HUES64 (cell line): ENCODE measurements around the gene HSD17B8.

ENCODE experiments used
- H3K27ac ChIP-seq: 2 replicates; pipeline ENCODE4 v1.7.0; 2013; ENCODE audit warnings: low read depth, low read length, inconsistent platforms
- H3K27me3 ChIP-seq: 2 replicates; pipeline ENCODE4 v1.6.1; 2013; ENCODE audit warnings: mild to moderate bottlenecking, low read length; ENCODE audit not compliant: insufficient read depth
- H3K36me3 ChIP-seq: 2 replicates; pipeline ENCODE4 v1.6.1; 2013; ENCODE audit warnings: mild to moderate bottlenecking, low read length; ENCODE audit not compliant: insufficient read depth
- H3K4me1 ChIP-seq: 2 replicates; pipeline ENCODE4 v1.6.1; 2013; ENCODE audit warnings: mild to moderate bottlenecking, low read length, moderate library complexity; ENCODE audit not compliant: insufficient read depth
- H3K4me3 ChIP-seq: 2 replicates; pipeline ENCODE4 v1.5.1; 2013; ENCODE audit warnings: mild to moderate bottlenecking, low read length, moderate library complexity
- H3K9ac ChIP-seq: 2 replicates; pipeline ENCODE4 v1.6.1; 2013; ENCODE audit warnings: mild to moderate bottlenecking, low read depth, low read length
- H3K9me3 ChIP-seq: 2 replicates; pipeline ENCODE4 v1.6.1; 2013; ENCODE audit warnings: low read depth, low read length; ENCODE audit not compliant: insufficient read depth
- WGBS: fragments of 150-250, 120-280 bp; methylation state at CpG from one replicate; pipeline ENCODE4 v1.1.7; 2013; ENCODE audit warnings: missing lambda C conversion rate; 5-methylcytosine and 5-hydroxymethylcytosine counted together

The HSD17B8 gene

GRCh38 chr6:33194431-33194979 lies 9.9 kb upstream of the HSD17B8 start:
- Histone ChIP-seq H3K9me3 (no peaks in the 10 kb centered on the region), H3K4me3 (no peak overlapping the region), H3K27me3 (peaks cover 33% of the 10 kb centered on the region), H3K9ac (no peak overlapping the region), H3K27ac (no peak overlapping the region), H3K36me3 (peaks cover 26% of the 10 kb centered on the region), H3K4me1 (peaks cover 7% of the 10 kb centered on the region)
- WGBS, result 86% methylated on average over 7 of the region's 8 CpGs

DNA sequence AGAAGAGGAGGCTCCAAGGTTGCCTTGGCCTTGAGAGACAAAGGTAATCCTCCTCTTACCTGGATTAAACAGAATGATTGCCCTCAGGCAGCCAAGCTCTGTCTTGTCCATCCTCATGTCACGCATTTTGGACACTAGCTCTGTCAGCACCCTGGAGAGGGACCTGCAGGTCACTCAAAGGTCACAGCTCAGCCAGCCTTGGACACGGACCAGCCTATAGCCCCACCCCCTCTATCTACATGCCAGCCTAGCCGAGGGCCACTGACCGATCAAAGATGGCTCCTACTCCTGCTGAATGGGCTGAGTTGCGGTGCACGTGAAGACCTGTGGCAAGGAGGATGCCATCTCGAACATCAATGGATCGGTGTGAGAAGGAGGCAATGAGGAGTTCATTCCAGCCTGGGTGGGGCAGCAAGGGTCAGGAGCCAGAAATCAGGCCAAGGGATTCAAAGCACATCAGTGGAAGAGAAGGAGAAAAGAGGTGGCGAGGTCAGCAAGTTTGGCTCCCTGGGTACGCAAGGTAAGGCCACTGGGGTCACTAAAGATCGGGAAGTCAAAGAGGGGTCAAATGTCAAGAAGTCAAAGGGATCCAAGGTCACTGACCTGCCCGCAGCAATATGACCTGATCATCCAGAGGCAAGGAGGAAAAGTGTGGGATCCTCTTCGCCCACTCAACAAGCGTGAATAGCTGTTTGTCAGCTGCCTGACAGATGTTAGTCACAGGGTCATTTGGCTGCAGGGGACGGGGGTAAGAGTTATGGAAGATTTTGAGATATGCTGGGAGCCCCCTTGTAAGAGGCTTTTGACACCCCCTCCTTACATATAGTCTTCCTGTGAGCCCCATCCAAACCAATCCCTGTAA lies 8.9 kb upstream of the HSD17B8 start:
- H3K27me3 ChIP-seq, result peaks cover 29% of the 10 kb centered on the region
- H3K4me1 ChIP-seq, result peaks cover 9% of the 10 kb centered on the region
- no peak overlapping the region for H3K4me3 ChIP-seq
- 88% methylated on average over 15 of the region's 15 CpGs for WGBS
- H3K36me3 ChIP-seq, result peaks cover 26% of the 10 kb centered on the region
- no peaks in the 10 kb centered on the region for H3K9me3 ChIP-seq
- no peak overlapping the region for H3K27ac ChIP-seq
- no peak overlapping the region for H3K9ac ChIP-seq

- H3K4me3 ChIP-seq, result no peak overlapping the region
- no peaks in the 10 kb centered on the region for H3K9me3 ChIP-seq
- peaks cover 37% of the 10 kb centered on the region for H3K36me3 ChIP-seq
- H3K27ac ChIP-seq, result no peak overlapping the region
- peaks cover 13% of the 10 kb centered on the region for H3K4me1 ChIP-seq
- H3K9ac ChIP-seq, result no peak overlapping the region
- 53% methylated on average over 12 of the region's 12 CpGs for WGBS
- peaks cover 9% of the 10 kb centered on the region; the same call in 1 of the 2 replicates for H3K27me3 ChIP-seq
Observed at GRCh38 chr6:33197431-33198048, 6.9 kb upstream of the HSD17B8 start.

GRCh38 chr6:33198159-33198852 lies 6.1 kb upstream of the HSD17B8 start:
- H3K27me3 ChIP-seq, result 0 out of 2 replicates have a peak, but pooled peaks cover 4% of the 10 kb centered on the region
- no peaks in the 10 kb centered on the region for H3K9me3 ChIP-seq
- H3K9ac ChIP-seq, result no peak overlapping the region
- 88% methylated on average over 6 of the region's 6 CpGs for WGBS
- peaks cover 13% of the 10 kb centered on the region for H3K4me1 ChIP-seq
- H3K36me3 ChIP-seq, result peaks cover 44% of the 10 kb centered on the region
- H3K27ac ChIP-seq, result no peak overlapping the region
- no peak overlapping the region for H3K4me3 ChIP-seq

DNA sequence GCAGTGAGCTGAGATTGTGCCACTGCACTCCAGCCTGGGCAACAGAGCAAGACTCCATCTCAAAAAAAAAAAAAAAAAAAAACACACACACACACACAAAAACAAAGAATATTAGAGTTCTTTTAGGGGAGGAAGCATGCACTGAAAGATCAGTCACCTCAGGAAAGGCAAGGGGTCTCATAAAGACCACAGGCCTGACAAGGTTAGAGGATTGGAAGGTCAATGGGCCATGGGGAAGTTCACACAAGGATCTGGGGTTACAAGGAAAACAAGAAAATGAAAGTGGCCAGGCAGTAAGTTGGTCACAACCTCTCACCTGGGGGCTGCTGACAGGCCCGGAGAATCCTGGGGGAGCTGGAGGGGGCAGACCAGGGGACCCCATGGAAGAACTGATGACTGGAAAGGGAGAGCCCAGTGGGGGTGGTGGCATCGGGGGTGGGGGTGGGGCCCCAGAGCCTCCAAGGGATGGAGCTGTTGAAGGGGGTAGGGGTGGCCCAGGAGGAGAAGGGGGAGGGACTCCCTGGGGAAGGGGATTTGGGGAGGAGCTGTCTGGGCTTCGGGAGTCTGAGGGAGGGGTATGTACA lies 5.5 kb upstream of the HSD17B8 start:
- no peaks in the 10 kb centered on the region for H3K9me3 ChIP-seq
- H3K4me1 ChIP-seq, result peaks cover 14% of the 10 kb centered on the region
- peak overlapping the region; percentile 83 for H3K4me3 ChIP-seq
- H3K36me3 ChIP-seq, result peaks cover 51% of the 10 kb centered on the region
- 55% methylated on average over 3 of the region's 3 CpGs for WGBS
- no peak overlapping the region for H3K9ac ChIP-seq
- no peaks in the 10 kb centered on the region for H3K27me3 ChIP-seq
- no peak overlapping the region for H3K27ac ChIP-seq

- Histone ChIP-seq H3K9ac (peak overlapping the region; percentile 93), H3K27me3 (no peaks in the 10 kb centered on the region), H3K36me3 (peaks cover 49% of the 10 kb centered on the region), H3K4me1 (peaks cover 18% of the 10 kb centered on the region), H3K9me3 (no peaks in the 10 kb centered on the region), H3K4me3 (peak overlapping the region; percentile 83), H3K27ac (peak overlapping the region; percentile 99; the same call in 1 of the 2 replicates)
- WGBS, result 1% methylated on average over 25 of the region's 26 CpGs
Observed at GRCh38 chr6:33199687-33200218, 4.7 kb upstream of the HSD17B8 start.

DNA sequence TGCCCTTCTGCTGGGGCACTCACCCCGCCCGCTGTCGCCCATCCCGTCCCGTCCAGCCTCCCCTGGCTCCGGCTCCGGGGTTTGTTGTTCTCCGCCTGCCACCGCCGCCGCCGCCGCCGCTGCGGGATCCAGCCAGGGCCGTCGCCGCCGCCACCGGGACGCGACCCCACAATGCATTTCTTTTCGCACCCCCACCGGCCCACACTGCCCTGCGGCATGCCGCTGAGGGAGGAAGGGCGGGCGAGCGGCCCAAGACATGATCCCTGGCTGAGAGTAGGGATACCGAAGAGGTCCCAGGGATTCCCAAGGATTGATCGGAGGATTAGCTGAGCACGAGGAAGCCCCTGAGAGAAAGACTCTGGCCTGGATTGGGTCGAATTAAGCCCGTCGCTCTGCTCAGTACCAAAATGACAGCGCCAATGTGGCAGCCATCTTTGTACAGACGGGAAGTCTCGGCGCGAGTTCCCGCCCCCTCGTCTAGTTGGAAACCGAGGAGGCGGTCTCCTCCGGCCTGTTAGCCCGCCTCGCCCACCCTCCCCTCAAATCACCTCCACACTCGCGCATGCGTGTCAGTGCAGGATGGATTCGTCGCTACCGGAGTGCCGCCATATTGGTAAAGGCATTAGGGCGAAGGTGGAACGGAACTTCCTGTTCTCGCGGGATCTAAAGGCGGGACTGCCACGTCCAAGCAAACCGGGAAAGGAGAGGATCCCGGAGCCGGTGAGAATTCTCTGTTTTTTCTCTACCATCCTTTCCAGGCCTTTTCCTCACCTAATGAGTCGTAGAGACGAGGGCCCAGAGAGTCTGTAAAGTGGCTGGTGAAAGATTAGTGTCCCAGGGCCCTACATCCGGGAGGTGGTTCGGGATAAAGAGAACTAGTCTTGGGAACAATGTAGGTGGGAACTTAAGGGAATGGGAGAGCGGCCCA lies 4.0 kb upstream of the HSD17B8 start, which contains the start of the genes RXRB and SLC39A7:
Gene RXRB, minus strand, starts transcription at position 447 of the 928 bp plus-strand sequence. Its CDS starts 189 bp downstream, at position 258.
Gene SLC39A7, plus strand, starts transcription at position 649 of the 928 bp plus-strand sequence. CDS start 379 bp downstream, outside the sequence.
- Histone ChIP-seq H3K9ac (peak within 1 kb of the TSS; percentile 93), H3K36me3 (peaks cover 42% of the 10 kb centered on the region), H3K27me3 (peaks cover 6% of the 10 kb centered on the region), H3K4me3 (peak within 1 kb of the TSS; percentile 83), H3K4me1 (peaks cover 23% of the 10 kb centered on the region), H3K9me3 (no peaks in the 10 kb centered on the region), H3K27ac (peak within 1 kb of the TSS; percentile 99)
- under 1% methylated on average over 68 of the region's 68 CpGs for WGBS

GRCh38 chr6:33201147-33201545 lies 3.3 kb upstream of the HSD17B8 start:
- Histone ChIP-seq H3K27ac (peak overlapping the region; percentile 99), H3K9ac (peak overlapping the region; percentile 93), H3K9me3 (no peaks in the 10 kb centered on the region), H3K4me1 (peaks cover 26% of the 10 kb centered on the region), H3K27me3 (peaks cover 12% of the 10 kb centered on the region), H3K4me3 (peak overlapping the region; percentile 83), H3K36me3 (peaks cover 36% of the 10 kb centered on the region)
- WGBS, result 5% methylated on average over 14 of the region's 14 CpGs

GRCh38 chr6:33201935-33202334 lies 2.5 kb upstream of the HSD17B8 start:
- Histone ChIP-seq H3K4me1 (peaks cover 32% of the 10 kb centered on the region), H3K9me3 (no peaks in the 10 kb centered on the region), H3K36me3 (peaks cover 30% of the 10 kb centered on the region), H3K27ac (no peak overlapping the region), H3K9ac (peak overlapping the region; percentile 93), H3K27me3 (peaks cover 20% of the 10 kb centered on the region), H3K4me3 (peak overlapping the region; percentile 83)
- WGBS, result 97% methylated on average over 3 of the region's 6 CpGs
